ENCODE measurements around the gene LMNTD2.

LMNTD2 gene

DNA sequence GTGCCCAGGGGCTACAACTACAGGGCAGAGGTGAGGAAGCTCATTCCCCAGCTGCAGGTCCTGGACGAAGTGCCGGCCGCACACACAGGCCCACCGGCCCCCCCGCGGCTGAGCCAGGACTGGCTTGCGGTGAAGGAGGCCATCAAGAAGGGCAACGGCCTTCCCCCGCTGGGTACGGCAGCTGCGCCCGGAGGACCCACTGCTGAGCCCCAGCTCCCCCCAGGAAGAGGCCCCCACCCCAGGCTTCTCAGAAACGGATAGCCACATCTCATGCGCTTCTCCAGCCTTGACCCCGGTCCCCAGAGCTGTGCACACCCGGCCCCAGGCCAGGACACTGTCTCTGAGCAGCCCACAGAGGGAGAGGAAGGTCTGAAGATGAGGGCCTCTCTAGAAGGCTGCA is 9.4 kb downstream of the LMNTD2 start:
- TF ChIP-seq, protein P1, sequence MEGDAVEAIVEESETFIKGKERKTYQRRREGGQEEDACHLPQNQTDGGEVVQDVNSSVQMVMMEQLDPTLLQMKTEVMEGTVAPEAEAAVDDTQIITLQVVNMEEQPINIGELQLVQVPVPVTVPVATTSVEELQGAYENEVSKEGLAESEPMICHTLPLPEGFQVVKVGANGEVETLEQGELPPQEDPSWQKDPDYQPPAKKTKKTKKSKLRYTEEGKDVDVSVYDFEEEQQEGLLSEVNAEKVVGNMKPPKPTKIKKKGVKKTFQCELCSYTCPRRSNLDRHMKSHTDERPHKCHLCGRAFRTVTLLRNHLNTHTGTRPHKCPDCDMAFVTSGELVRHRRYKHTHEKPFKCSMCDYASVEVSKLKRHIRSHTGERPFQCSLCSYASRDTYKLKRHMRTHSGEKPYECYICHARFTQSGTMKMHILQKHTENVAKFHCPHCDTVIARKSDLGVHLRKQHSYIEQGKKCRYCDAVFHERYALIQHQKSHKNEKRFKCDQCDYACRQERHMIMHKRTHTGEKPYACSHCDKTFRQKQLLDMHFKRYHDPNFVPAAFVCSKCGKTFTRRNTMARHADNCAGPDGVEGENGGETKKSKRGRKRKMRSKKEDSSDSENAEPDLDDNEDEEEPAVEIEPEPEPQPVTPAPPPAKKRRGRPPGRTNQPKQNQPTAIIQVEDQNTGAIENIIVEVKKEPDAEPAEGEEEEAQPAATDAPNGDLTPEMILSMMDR (IDR thresholded peaks at IDR 0.05) = no peak
- no peak for DNase-seq
- no peaks in the 10 kb centered on the region for H3K9me3 ChIP-seq
- H3K4me1 ChIP-seq = peaks cover 0 to 21% (median 17%) of the 10 kb centered on the region in 4 donors
- no peak overlapping the region for H3K27ac ChIP-seq
- H3K27me3 ChIP-seq = peaks cover 13 to 70% of the 10 kb centered on the region in 2 donors
- no peaks in the 10 kb centered on the region for H3K36me3 ChIP-seq
- H3K4me3 ChIP-seq = no peak overlapping the region
- intact Hi-C loops (cut with DNase I; ENCODE audit: low total_unique reads) = no loop called here

DNA sequence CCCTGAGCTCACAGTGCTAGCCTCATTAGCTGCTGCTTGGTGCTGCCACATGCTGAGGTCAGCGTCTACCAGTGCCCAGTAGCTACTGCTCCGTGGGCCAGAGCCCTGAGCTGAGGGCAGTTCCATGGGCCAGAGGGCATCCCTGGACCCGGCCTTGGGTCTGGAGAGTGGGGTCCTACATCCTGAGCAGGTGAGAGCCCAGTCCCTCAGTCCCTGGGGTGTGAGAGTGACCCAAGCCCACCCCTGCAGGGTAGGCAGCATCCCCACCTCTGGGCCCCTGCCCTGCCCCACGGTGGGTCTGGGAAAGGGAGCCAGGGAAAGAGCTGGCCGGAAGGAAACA is 9.8 kb downstream of the LMNTD2 start:
- intact Hi-C loops (cut with DNase I; ENCODE audit: low total_unique reads) = no loop called here
- H3K27ac ChIP-seq = no peak overlapping the region
- H3K27me3 ChIP-seq = peaks cover 10 to 66% of the 10 kb centered on the region in 2 donors
- H3K36me3 ChIP-seq = no peaks in the 10 kb centered on the region
- peaks cover 0 to 17% (median 14%) of the 10 kb centered on the region in 4 donors for H3K4me1 ChIP-seq
- TF ChIP-seq, protein P1 (IDR thresholded peaks at IDR 0.05) = no peak
- no peaks in the 10 kb centered on the region for H3K9me3 ChIP-seq
- no peak overlapping the region for H3K4me3 ChIP-seq
- no peak for DNase-seq

DNA sequence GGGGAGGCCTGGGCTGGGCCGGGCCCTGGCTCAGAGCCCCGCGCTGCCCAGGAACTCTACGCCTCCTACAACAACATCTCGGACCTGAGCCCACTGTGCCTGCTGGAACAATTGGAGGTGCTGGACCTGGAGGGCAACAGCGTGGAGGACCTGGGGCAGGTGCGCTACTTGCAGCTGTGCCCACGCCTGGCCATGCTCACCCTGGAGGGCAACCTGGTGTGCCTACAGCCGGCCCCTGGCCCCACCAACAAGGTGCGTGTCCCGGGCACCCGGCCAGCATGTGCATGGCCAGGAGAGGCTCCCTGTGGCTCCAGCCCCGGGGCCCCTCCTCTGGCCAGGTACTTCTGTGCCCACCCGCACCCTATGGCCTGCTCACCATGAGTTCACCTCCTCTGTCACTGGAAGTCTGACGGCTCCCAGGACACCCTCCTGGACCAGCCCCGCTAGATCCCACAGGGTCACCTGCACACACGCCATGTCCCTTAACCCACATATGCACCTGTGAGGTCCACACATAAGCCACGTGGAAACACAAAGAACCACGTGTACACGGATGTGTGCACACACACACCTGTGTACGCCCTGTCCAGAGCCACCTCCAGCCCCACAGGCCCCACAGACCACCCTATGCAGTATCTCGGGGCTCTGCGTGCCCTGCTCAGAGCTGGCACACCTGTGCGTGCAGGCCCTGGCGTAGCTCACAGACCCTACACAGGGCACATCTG is 10.4 kb downstream of the LMNTD2 start:
- TF ChIP-seq, protein P1 (IDR thresholded peaks at IDR 0.05) = no peak
- intact Hi-C loops (cut with DNase I; ENCODE audit: low total_unique reads) = no loop called here
- no peak for DNase-seq
- Histone ChIP-seq H3K4me1 (peaks cover 0 to 12% (median 8%) of the 10 kb centered on the region in 4 donors), H3K4me3 (no peak overlapping the region), H3K27ac (no peak overlapping the region), H3K36me3 (no peaks in the 10 kb centered on the region), H3K9me3 (no peaks in the 10 kb centered on the region), H3K27me3 (peaks cover 4 to 61% of the 10 kb centered on the region in 2 donors)

DNA sequence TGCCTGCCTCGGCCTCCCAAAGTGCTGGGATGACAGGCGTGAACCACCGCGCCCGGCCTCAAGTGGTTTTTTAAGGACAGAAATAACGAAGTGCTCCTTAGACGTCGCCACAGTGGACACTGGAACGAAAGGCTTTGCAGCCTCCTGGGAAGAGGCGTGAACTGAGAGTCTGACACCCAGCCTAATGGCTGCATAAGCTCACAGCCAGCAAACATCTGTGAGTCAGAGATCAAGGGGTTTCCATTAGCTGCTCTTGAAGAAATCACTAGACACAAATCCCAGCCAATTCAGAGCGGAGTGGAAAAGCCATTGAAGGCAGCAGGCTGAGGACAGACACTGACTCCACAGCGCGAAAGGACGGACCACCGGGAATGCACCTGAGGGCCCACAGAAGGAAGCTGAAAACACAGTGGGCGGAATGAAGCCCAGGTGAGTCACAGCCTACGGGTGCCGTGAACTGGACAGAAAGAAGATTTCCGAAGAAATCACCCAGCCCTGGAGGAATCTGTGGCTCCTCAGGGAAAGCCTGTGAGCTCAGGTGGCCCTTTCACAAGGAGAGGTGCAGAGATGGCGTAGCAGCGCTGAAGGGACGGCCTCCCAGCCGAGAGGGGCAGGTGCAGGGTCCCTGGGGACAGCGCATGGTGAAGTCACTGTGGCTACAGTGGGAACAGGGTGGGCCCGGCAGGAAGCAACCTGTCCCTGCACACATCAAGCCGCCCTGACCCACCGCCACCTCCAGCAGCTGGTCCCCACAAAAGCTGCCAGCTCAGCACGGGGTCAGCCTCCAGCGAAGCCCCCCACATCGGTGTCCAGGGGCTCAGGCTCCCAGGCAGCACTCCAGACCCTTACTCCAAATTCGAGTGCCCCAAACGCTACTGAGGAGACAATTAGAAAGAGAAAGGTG is 11.6 kb downstream of the LMNTD2 start:
- TF ChIP-seq, protein P1 (IDR thresholded peaks at IDR 0.05) = no peak
- no peak for DNase-seq
- no peaks in the 10 kb centered on the region for H3K4me1 ChIP-seq

DNA sequence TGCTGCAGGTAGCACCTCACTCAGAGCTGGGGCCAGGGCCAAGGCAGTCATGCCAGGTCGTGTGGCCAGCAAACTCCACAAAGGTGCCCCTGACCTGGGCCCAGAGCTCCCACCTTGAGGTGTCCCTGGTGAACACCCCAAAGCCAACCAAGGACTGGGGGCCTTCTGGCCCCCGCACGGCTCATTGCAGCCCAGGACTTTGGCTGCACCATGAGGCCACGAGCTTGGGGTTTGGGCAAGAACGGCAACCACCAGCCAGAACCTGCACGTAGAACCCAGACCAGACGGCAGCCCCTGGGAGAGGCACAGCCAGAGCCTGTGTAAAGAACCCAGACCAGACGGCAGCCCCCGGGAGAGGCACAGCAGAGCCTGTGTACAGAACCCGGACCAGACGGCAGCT is 15.4 kb downstream of the LMNTD2 start:
- Histone ChIP-seq H3K4me1 (no peaks in the 10 kb centered on the region), H3K27ac (no peak overlapping the region), H3K36me3 (no peaks in the 10 kb centered on the region), H3K27me3 (peaks cover 0 to 21% of the 10 kb centered on the region in 2 donors), H3K9me3 (no peaks in the 10 kb centered on the region), H3K4me3 (no peak overlapping the region)
- DNase-seq = no peak
- TF ChIP-seq, protein P1 (IDR thresholded peaks at IDR 0.05) = no peak
- intact Hi-C loops (cut with DNase I; ENCODE audit: low total_unique reads) = no loop called here

More for the DNA sequence above, 11.6 kb downstream of the LMNTD2 start:
- Histone ChIP-seq H3K27ac (no peak overlapping the region), H3K36me3 (no peaks in the 10 kb centered on the region), H3K27me3 (peaks cover 0 to 58% of the 10 kb centered on the region in 2 donors), H3K4me3 (no peak overlapping the region), H3K9me3 (no peaks in the 10 kb centered on the region)
- intact Hi-C loops (cut with DNase I; ENCODE audit: low total_unique reads) = no loop called here

Data from tibial artery (tissue), 4 donors.